Stimulated activated CD8-positive, alpha-beta memory T cell treated with anti-CD3 and anti-CD28 coated beads, Interleukin-7, amount 100 ng/mL, for 48 hours (primary cell): ENCODE measurements around the gene DVL1.
A peak's percentile ranks its signal among the peaks of the same experiment; 100 is the strongest.

Source experiments
- DNase-seq, 2 donors: peaks; one replicate each; pipeline ENCODE4 v3.0.0-alpha.2; 2020; ENCODE audit warnings: low read depth in 1 of 2; ENCODE audit errors: extremely low read depth in 1 of 2

DVL1 gene

DNA sequence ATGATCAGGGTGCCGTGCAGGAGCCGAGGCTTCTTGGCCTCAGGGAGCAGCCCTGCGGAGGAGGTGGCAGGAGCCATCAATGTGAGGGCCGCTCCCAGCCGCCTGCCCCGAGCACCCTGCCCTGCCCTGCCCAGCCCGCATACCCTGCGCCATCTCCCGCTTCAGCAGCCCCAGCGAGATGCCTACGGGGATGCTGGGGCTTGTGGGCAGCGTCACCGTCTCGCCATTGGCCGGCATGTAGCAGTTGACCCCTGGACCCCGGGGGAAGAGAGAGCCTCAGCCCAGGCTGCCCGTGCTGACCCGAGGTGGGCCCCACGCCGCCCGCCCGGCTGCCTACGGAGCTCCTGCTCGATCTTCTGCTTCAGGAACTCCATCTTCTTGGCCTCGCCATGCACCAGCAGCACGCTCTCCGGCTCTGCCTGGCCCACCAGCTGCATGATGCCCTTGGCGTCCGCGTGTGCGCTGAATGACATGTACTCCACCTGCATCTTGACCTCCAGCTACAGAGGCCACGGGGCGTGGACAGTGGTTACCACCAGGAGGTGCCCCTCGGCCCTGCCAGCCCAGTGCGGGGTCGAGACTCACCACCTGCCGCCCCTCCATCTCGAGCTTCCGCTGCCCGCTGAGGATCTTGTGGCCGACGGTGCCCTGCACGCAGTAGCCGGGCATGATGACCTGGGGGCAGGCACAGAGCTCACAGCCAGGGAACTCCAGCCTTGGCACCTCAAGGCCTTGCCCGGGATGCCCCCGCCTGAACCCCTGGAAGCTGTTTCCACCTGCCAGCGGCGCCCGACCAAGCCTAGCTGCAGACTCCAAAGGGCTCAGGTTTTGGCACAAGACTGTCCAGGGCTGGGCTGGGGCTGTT, 36.5 kb downstream of the DVL1 start:
- DNase-seq, result no peak

GRCh38 chr1:1311107-1312104, 37.8 kb downstream of the DVL1 start:
- no peak for DNase-seq

DNA sequence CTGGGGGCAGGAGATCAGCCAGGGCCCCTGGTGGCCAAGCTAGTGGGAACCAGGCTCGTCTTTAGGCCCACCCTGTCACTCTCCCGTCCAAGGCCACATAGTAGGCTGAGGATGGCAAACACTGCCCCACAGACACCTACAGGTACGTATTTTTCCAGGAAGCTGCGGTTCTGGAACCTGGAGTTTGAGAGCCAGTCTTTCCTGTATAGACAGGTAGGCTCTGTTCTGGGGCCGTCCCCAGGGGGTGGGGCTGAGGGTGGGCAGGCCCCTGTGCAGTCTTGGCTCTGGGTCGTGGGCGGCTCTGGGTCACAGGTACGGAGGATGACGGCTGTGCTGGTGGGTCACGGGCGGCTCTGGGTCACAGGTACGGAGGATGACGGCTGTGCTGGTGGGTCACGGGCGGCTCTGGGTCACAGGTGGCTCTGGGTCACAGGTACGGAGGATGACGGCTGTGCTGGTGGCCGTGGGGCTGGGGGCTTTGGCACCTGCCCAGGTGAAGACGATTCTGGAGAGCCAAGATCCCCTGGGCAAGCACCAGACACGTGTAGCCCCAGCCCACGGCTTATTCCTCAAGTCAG, 38.7 kb downstream of the DVL1 start:
- DNase-seq, result no peak

GRCh38 chr1:1310109-1310385, 39.2 kb downstream of the DVL1 start:
- DNase-seq, result no peak

GRCh38 chr1:1309251-1310108, 39.7 kb downstream of the DVL1 start:
- no peak for DNase-seq

DNA sequence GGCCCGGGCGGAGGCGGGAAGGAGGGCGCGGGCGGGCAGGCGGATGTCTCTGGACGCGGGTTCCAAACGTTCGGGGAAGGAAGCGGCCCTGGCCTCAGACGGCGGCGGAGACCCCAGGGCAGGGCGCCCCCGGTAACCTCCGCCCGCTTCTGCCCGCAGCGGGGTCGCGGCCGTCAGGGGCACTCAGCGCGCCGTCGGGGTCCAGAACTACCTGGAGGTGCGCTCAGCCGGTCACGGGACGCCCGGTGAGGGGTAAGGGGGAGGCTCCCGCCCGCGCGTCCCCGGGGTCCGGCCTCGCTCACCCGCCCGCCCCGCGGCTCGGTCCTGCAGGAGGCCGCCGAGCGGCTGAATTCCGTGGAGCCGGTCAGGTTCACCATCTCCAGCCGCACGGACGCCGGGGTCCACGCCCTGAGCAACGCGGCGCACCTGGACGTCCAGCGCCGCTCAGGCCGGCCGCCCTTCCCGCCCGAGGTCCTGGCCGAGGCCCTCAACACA, 40.4 kb downstream of the DVL1 start:
- no peak for DNase-seq

DNA sequence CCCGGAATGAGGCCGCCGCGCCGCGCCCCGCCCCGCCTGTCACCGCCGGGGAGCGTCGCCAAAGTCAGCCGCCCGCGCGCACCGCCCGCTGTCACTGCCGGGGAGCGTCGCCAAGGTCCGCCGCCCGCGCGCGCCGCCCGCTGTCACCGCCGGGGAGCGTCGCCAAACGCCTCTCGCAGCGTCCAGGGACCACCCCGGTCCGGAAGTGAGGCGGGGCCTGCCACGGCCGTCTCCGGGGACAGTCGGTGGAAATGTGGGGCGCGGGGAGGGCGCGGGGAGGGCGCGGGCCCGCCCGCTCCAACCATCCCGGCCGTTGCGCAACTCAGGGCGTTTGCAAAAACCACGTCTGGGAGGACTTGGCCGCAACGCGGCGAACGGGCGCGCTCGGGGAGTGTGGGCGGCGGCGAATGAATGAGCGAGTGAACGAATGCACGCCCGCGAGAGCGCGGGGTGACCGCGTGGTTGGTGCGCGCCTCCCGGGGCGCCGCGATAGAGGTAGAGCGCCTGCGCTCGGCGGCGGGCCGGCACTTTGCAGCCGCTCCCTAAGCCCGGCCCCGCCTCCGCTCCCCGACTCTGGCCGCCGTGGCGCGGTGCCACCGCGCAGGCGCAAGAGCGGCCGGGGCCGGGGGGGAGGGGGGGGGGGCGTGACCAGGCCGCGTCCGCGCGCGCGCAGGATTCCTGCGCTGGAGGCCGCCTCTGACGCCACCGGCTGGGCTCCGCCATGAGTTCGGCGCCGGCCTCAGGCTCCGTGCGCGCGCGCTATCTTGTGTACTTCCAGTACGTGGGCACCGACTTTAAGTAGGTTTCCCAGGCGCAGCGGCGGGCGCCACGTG, 41.1 kb downstream of the DVL1 start, which contains the start of the genes ACAP3 and PUSL1:
ACAP3 (minus strand) TSS at position 8 of the 833 bp plus-strand sequence. CDS start 115 bp downstream, outside the sequence.
PUSL1 (plus strand) TSS at position 675 of the 833 bp plus-strand sequence; CDS start at position 722, 47 bp downstream.
- DNase-seq, result peak; percentile 79 to 80

DNA sequence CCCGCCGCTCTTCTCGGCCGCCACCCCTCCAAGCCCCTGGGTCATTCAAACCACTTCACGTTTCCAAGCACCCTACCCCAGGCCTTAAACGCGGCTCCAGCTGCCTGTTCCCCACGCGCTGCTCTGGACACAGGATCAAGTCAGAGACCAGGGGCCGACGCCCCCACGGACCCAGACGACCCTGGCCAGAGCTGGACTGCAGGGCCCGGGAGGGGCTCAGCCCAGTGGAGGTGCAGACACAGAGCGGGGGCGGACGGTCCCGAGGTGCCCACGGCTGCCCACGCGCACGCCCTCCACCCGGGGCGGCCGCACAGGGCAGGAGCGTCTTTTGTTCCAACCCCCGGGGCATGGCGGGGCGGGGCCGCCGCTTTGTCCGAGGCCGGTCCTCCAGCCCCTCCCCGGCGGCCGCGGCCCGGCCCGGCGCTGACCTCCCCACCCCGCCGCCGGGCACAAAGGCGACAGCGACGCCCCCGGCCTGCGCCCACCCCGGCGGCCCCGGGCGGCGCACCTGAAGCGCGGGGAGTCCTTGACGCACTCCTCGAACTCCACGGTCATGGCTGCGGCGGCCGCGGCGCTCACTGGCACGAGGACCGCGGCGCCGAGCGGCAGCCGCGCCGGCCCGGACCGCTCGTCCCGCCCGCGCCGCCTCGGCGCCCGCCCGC, 41.8 kb downstream of the DVL1 start:
- DNase-seq, result no peak

GRCh38 chr1:1306661-1307260, 42.5 kb downstream of the DVL1 start:
- DNase-seq, result no peak

- DNase-seq, result no peak
Observed at GRCh38 chr1:1306070-1306660, 43.1 kb downstream of the DVL1 start.

- peak; percentile 58 to 69 for DNase-seq
Observed at GRCh38 chr1:1305300-1306069, 43.7 kb downstream of the DVL1 start.

DNA sequence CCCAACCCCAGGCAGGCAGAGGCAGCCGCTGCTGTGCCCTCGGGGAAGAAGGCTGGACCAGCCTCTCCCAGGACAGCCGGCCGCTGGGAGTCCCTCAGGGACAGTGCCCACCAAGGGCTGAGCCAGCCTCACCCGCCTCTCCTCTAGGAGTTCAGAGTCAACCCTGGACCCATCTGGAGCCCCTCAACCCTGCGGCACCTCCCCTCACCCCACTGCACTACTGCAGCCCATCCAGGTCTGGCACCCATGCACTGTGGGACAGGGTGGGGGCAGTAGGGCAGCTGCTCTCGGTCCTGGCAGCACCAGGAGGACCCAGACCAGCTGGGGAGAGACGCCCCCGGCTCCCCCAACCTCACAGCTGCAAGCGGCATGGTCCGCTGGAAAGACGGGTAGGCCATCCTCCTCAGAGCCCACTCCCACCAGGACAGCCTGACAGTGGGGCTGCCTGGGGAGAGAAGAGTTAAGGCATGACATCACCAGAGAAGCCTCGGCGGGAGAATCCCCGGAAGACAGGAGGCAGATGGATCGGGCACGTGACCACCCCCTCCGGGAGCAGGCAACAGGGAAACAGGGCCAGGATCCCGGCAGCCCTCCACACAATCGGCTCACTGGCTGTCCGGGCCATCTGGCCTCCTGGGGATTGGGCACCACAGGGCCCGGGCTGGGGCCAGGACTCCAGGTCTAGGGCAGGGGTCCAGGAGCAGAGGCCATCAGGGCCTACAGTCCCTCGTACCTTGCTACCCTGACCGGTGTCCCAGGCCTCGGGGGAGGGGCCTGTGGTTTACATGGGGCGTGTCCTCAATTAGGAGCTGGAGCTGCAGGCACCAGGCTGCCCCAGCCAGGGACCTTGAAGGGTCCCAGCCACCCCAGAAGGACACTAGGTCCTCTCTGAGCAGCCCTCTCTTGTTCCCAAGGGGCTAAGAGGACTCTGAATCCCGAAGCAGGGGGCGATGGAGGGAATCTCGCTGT, 44.6 kb downstream of the DVL1 start:
- no peak for DNase-seq

- no peak for DNase-seq
Observed at GRCh38 chr1:1303736-1304135, 45.5 kb downstream of the DVL1 start.

DNA sequence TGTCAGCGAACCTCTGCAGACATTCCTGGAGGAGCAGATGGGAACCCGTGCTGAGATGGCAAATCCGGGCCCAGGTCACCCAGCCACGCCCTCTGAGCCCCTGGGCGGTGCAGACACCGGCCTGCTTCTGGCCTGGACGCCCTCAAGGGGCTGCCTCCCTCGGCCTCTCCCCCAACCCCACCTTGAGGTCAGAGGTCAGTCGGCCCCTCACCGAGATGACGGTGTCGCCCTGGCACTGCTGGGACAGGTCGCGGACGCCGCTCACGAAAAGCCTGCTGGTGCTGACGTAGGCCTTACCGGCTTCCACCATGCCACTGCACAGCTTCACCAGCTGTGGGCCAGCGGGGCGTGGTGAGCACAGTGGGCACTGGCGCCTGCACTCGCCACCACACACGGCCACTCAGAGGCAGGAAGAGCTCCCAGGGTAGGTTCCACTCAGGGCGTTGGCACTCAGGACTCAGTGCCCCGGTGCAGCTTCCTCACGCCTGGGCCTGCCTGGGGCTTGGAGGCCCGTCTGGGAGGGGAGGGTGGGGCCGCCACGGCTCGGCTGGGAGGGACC, 46.2 kb downstream of the DVL1 start:
- no peak for DNase-seq

GRCh38 chr1:1302006-1302430, 47.2 kb downstream of the DVL1 start:
- DNase-seq, result no peak

DNA sequence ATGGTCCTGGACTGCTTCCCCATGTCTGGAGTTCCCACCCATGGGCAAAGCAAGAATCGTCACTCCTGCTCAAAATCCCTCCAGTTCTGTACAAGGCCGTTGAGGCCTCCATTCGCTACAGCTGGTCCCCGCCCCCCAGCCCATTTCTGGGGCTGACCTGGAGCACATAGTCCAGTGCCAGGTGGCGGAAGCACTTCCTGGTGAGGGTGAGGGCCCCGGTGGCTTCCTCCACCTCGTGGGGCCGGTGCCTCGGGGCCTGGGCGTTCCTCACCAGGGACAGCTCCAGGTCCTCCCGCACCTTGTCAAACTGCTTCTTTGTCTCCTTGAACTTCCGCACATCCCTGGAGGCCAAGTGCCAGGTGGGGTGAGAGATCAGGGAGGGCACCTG, 48.9 kb downstream of the DVL1 start:
- no peak for DNase-seq
